HG02840 (cell line): ENCODE results near the gene HES2.
"Not testable (repeated sequence)": the region's sequence is repeated elsewhere in the genome, so short reads cannot be mapped to it uniquely, and the experiment has no call there.

ENCODE experiments used
- ATAC-seq: cut with Tn5 transposase; IDR thresholded peaks from one replicate; pipeline ENCODE4 v1.9.1; 2021; ENCODE audit warnings: mild to moderate bottlenecking, moderate library complexity, moderate number of reproducible peaks; ENCODE audit not compliant: unreplicated experiment, low FRiP score

HES2 gene, protein sequence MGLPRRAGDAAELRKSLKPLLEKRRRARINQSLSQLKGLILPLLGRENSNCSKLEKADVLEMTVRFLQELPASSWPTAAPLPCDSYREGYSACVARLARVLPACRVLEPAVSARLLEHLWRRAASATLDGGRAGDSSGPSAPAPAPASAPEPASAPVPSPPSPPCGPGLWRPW

GRCh38 chr1:6419804-6420453 lies at the start of gene HES2:
Gene HES2, minus strand, starts transcription at chr1:6419919. Its CDS starts 99 bp downstream, at chr1:6419820.
- ATAC-seq: no peak

GRCh38 chr1:6468729-6469461 lies 49.2 kb upstream of the HES2 start:
- no peak for ATAC-seq

DNA sequence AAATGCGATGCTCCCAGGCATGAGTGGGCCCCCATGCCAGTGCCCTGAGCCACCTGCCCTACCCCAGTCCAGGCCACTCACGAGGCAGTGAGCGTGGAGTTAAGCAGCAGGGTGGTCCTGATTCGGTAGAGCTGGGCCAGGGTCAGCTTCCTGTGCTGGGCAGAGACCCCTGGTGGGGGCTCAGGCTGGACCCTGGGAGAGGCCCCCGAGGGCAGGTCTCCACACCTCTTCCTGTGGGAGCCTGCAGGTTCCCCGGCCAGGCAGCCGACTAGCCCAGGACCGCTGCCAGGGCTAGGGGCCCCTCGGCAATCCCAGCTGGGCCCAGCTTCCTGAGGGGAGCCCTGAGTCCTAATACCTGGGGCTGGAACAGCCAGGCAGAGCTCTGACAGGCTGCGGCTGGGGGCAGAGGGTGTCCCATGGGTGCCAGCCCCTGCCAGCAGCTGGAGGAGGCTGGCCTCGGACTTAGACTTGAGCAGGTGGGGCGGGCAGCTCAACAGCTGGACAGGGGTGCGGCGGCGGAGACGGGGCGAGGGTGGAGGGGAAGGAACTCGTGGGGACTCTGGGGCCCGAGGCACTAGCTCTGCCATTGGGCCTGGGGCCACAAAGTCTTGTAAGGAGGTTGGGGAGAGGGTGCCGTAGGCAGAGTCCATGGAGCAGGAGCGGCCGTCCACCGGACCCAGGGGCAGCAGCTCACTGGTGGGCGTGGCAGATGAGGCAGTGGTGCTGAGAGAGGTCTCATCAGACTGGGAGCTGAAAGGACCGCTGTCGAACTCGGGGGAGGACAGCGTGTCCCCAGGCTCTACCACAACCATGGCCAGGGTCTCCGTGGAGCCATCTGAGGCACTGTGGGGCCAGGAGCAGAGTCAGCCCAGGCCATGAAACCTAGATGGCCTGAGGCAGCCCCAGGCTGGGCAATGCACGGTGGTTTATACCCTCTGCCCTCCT lies 48.3 kb upstream of the HES2 start:
- ATAC-seq: no peak

DNA sequence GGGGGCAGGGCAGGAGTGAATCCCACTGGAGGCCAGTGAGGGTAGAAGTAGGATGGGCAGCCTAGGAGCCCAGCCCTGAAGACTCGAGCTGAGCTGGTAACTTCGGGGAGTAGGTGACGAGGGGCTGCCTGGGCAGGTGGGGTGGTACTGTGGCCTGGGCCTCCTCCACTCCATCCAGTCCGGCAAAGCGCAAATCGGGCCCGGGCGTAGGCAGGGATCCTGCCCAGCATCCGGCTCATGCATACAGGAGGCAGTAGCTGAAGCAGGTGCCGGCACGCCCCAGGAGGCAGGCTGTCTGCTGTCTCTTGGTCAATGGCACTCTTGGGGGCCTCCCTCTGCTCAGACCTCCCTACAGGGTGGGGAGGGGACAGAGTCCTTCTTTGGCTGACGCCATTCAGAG lies 47.5 kb upstream of the HES2 start:
- no peak for ATAC-seq

- no peak for ATAC-seq
Measured at GRCh38 chr1:6466751-6467150, 47.0 kb upstream of the HES2 start.

GRCh38 chr1:6466023-6466422 lies 46.3 kb upstream of the HES2 start, which contains the start of gene TNFRSF25:
Gene TNFRSF25, minus strand, starts transcription at chr1:6466173. Its CDS starts 66 bp downstream, at chr1:6466107.
- no peak for ATAC-seq

DNA sequence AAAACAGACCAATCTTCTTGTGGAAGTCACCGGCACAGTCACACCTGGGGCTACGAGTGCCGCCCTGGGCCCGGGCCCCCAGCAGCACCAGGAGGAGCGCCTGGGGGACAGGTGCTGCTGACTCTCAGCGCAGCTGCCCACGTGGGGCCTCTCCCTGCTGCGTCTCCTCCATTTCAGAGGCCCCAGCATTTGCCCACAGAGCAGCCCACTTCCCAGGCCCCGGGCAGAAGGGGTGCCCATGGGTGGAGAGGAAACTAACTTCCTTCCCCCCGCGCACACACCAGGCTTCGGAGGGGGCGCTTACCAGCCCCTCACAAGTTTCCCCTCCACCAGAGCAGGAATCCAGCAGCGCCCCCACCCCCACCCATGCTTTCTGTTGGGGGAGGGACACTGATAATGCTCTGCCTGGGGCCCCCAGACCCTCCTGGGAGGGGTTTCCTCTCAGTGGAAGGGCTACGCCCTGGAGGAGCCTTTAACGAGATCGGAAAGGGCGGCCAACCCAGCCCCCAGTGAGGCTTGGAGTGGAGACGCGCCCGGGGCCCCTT lies 45.8 kb upstream of the HES2 start:
- no peak for ATAC-seq

DNA sequence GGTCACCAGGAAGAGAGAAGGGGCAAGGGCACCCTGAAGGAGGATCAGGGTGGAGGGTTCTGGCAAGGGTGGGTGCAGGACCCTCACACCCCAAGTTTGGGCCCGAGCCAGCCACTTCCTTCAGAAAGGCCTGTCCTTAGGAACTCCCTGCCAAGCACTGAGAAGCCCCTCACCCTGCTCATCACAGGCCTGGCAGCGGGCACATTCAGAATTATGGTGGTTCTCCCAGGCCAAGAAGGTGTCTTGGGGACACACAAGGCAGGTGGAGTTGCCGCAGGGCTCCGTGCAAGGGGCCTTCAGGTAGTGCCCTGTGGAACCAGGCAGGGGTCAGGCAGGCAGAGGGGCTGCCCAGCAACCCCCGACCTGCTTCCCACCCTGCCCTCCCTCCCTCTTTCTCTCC lies 45.2 kb upstream of the HES2 start:
- ATAC-seq: no peak

- no peak for ATAC-seq
Measured at GRCh38 chr1:6464514-6464836, 44.8 kb upstream of the HES2 start.

GRCh38 chr1:6463120-6463412 lies 43.3 kb upstream of the HES2 start:
- no peak for ATAC-seq

DNA sequence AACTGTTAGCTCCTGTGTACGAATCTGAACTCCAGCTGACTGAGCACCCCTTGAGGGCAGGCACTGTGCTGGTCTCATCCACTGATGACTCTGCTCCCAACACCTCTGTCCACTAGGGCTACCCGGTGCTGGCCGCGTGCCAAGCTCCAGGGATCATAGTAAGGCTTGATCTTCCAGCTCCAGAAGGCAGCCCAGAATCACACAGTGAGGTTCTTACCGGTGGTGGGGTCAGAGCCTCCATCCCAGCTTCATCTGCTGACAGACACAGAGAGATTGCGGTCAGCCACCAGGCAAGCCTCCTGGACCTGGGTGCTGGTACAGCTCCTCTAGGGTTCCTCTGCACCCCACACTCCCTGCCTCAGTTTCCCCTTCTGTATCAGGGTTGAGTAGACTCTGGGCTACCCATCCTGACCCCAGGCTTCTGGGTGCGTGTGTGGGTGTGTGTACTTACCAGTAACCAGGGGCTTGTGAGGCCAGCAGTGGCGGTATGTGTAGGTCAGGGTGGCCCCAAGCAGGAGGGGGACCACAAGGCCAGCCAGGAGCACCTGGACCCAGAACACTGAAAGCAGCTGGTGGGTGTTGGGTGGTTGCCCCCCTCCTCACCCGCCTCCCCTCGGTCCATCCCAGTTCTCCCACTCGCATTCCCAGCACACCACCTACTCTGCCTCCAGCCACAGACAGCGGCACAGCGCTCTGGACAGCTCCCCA lies 42.8 kb upstream of the HES2 start:
- ATAC-seq: no peak

DNA sequence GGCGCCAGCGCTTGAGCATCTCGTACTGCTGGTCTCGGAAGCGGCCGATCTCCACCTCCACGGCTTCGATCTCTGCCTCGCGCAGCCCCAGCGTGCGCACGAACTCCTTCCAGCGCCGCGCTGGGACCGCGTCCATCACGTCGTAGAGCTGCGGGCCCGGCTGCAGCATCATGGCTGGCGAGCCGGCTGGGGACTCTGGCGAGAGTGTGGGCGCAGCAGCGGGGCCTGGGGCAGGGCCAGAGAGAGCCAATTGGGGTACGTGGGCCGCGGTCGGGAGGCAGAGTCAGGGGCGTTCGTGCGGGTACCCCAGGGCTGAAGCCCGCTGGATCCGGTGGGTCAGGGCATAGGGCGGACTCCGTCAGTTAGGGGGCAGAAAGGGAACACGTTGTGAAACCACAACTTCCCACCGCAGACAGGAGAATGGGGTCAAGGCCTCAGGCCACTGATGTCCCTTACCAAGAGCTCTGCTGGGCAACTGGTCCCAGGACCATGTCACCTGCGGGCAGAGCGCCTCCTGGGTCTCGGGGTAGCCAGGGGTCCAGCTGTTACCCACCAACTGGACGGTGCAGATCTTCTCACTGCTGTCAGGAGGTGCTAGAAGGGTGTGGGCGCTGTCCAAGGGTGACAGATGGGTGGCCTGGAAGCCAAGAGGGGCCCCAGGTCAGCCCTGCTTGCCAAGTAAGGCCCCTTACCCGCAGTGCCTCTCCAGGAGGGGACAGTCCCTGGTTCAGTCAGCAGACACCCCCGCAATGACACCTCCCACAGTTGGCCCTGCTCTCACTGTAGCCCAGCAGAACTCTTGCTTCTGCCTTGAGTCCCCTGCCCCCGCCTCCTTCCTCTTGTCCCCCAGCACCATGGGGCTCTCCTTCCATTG lies 42.1 kb upstream of the HES2 start:
- no peak for ATAC-seq

DNA sequence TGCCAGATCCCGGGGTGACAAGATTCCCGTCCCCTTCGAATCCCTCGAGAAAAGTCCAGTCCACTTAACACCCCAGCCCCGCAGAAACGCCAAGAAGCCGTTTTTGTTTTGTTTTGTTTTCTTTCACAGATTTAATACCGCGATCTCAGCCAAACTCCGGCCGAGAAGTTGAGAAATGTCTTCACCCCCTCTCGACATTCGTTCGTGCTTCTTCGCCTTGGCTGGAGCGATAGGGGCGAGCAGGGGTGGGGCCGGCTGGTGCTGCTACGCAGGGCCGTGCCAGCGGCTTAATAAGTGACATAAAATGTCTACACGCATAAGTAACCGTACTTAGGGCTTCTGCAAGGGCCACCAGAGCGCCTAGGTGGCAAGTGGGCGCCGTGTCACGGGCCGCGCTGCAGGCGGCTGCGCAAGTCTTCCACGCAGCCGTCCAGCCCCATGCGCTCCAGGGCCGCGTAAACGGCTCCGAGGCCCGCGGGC lies 41.4 kb upstream of the HES2 start:
- ATAC-seq: no peak

GRCh38 chr1:6460301-6461050 lies 40.8 kb upstream of the HES2 start:
- ATAC-seq: no peak

GRCh38 chr1:6459850-6460265 lies 40.1 kb upstream of the HES2 start:
- no peak for ATAC-seq

- no peak for ATAC-seq
Measured at GRCh38 chr1:6456800-6457466, 37.2 kb upstream of the HES2 start.

DNA sequence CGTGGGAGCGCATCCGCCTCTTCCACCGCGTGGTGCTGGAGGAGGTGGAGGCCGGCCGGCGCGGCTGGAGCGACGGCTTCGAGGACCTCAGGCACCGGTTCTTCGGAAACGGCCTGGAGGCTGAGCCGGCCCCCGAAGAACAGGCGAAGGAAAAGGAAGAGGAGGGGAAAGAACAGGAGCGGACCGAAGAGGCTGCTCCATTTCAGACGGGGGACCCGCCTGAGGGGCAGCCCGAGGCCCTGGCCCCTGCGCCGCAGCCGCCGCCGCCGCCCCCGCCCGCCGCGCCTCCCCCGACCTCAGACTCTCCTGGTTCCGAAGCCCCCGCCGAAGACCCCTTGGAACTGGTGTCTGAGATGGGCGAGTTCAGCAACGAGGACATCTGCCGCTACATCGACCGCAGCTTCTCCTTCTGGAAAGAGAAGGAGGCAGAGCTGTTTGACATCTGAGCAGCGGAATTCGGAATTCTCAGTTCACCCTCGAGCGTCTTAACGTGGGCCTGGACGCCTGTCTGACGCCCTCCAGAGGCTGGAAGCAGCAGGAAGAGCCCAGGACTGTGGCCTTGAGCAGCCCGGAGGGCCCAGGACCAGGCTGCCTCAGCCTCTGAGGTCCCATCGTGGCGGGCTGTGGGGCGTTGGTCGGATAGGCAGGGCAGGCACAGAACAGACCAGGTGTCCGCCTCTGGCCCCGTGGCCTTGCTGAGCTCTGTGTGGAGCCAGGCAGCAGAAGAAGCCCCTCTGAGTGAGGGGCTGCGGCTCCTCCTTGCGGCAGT lies 36.2 kb upstream of the HES2 start:
- not testable (repeated sequence) for ATAC-seq
